GM12892 (cell line): ENCODE measurements around the gene NPHS2.

Experiments used
- POLR2A ChIP-seq: IDR thresholded peaks from 2 replicates; pipeline ENCODE4 v1.6.1; 2011; ENCODE audit warnings: low read depth, low read length, control low read depth
- POLR2AphosphoS5 ChIP-seq: IDR thresholded peaks from 2 replicates; pipeline ENCODE4 v1.6.1; 2011; ENCODE audit warnings: low read depth, low read length, control low read depth

DNA sequence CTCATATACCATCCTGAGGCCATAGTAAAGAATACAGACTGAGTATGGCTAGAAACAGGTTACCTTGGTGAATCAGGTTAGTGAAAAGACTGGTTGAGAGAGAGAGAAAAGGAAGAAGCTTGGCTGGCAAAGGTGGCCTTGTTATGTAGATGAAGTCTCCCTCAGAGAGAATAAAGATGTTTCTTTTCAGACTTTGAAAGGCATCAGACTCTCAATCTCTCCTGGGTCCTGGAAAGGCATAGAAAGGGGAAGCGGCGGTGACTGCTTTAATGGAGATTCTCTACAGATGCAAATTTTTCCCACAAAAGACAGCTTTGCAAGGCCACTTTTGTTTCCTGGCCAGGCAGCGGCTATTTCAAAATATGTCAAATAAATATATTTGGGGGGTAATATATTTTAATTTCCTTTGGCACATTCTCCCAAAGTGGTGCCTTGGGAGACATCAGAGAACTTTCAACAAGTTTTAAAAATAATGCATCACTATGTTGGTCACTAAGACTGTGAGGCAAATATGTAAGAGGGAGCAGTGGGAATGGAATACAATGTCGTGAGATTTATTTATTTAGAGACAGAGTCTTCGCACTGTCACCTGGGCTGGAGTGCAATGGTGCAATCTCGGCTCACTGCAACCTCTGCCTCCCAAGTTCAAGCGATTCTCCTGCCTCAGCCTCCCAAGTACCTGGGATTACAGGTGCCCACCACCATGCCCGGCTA is 46.1 kb downstream of the NPHS2 start:
- TF ChIP-seq POLR2A (no peak), POLR2AphosphoS5 (no peak)
